Measurements from ENCODE around the gene GPRC6A. TPM values are rescaled to one million over a fixed set of nuclear protein-coding genes. Genes with fewer than 3 reads are reported as not detected.

Gene GPRC6A
- polyA plus RNA-seq, 3 donors = not detected

- no peaks in the 10 kb centered on the region for H3K27me3 ChIP-seq (ENCODE audit: control insufficient read depth in 2 of 2, insufficient read depth in 2 of 2, low read length in 2 of 2)
- H2AFZ ChIP-seq (ENCODE audit: insufficient read depth, low read depth, low read length, poor library complexity, severe bottlenecking) = no peak overlapping the region
- H3K27me3 Mint-ChIP-seq (ENCODE audit: low read depth in 3 of 3) = peaks cover 0 to 3% (median 1%) of the 10 kb centered on the region in 3 donors
- no peaks in the 10 kb centered on the region for H4K20me1 ChIP-seq (ENCODE audit: insufficient read depth, low read length)
- no peaks in the 10 kb centered on the region for H3K79me2 ChIP-seq (ENCODE audit: insufficient read depth, low read length)
- no peaks in the 10 kb centered on the region for H3K4me1 Mint-ChIP-seq
- no peak overlapping the region for H3K9ac ChIP-seq (ENCODE audit: insufficient read depth, low read length, poor library complexity, severe bottlenecking)
- H3K4me2 ChIP-seq (replicated peaks; ENCODE audit: extremely low read depth, low read length, poor library complexity, severe bottlenecking) = no peak overlapping the region
- no peak for TF ChIP-seq CTCF (IDR thresholded peaks at IDR 0.05)
- DNase-seq = no peak
- intact Hi-C loops (cut with micrococcal nuclease) = no loop called here
- no peak overlapping the region for H3K27ac ChIP-seq (ENCODE audit: low read depth in 1 of 2, low read length in 2 of 2)
- no peaks in the 10 kb centered on the region for H3K9me3 ChIP-seq (replicated peaks in 1 of 2; ENCODE audit: control insufficient read depth in 1 of 2, insufficient read depth in 1 of 2, low read length in 2 of 2)
- no peaks in the 10 kb centered on the region for H3K36me3 ChIP-seq (replicated peaks in 1 of 2; ENCODE audit: control insufficient read depth in 1 of 2, insufficient read depth in 2 of 2, low read length in 2 of 2)
- no peaks in the 10 kb centered on the region for H3K36me3 Mint-ChIP-seq
- no peak overlapping the region for H3K27ac Mint-ChIP-seq
- H3K4me3 Mint-ChIP-seq = no peak overlapping the region
- H3K4me3 ChIP-seq (replicated peaks in 1 of 3; ENCODE audit: low read depth in 2 of 3, low read length in 3 of 3) = no peak overlapping the region
- no peaks in the 10 kb centered on the region for H3K9me3 Mint-ChIP-seq
- no peaks in the 10 kb centered on the region for H3K4me1 ChIP-seq (ENCODE audit: control insufficient read depth in 1 of 2, insufficient read depth in 2 of 2, low read length in 2 of 2)
Measured at GRCh38 chr6:116799945-116800344, 28.9 kb downstream of the GPRC6A start.

- Histone ChIP-seq H3K79me2 (ENCODE audit: insufficient read depth, low read length) (no peaks in the 10 kb centered on the region), H3K4me1 (ENCODE audit: control insufficient read depth in 1 of 2, insufficient read depth in 2 of 2, low read length in 2 of 2) (no peaks in the 10 kb centered on the region), H3K4me3 (replicated peaks in 1 of 3; ENCODE audit: low read depth in 2 of 3, low read length in 3 of 3) (no peak overlapping the region), H2AFZ (ENCODE audit: insufficient read depth, low read depth, low read length, poor library complexity, severe bottlenecking) (no peak overlapping the region), H3K4me2 (replicated peaks; ENCODE audit: extremely low read depth, low read length, poor library complexity, severe bottlenecking) (no peak overlapping the region), H3K36me3 (replicated peaks in 1 of 2; ENCODE audit: control insufficient read depth in 1 of 2, insufficient read depth in 2 of 2, low read length in 2 of 2) (no peaks in the 10 kb centered on the region), H3K27ac (ENCODE audit: low read depth in 1 of 2, low read length in 2 of 2) (no peak overlapping the region), H3K9ac (ENCODE audit: insufficient read depth, low read length, poor library complexity, severe bottlenecking) (no peak overlapping the region), H3K27me3 (ENCODE audit: control insufficient read depth in 2 of 2, insufficient read depth in 2 of 2, low read length in 2 of 2) (peaks cover 0 to under 1% of the 10 kb centered on the region in 2 donors), H4K20me1 (ENCODE audit: insufficient read depth, low read length) (no peaks in the 10 kb centered on the region), H3K9me3 (replicated peaks in 1 of 2; ENCODE audit: control insufficient read depth in 1 of 2, insufficient read depth in 1 of 2, low read length in 2 of 2) (no peaks in the 10 kb centered on the region)
- no peak overlapping the region for H3K27ac Mint-ChIP-seq
- intact Hi-C loops (cut with micrococcal nuclease) = no loop called here
- H3K9me3 Mint-ChIP-seq = no peaks in the 10 kb centered on the region
- TF ChIP-seq CTCF (IDR thresholded peaks at IDR 0.05) = no peak
- H3K27me3 Mint-ChIP-seq (ENCODE audit: low read depth in 3 of 3) = peaks cover 1 to 3% (median 2%) of the 10 kb centered on the region in 3 donors
- H3K4me3 Mint-ChIP-seq = no peak overlapping the region
- no CpG with 5 or more reads among the region's 2 CpGs for WGBS (ENCODE audit: insufficient coverage)
- no peak for DNase-seq
- no peaks in the 10 kb centered on the region for H3K36me3 Mint-ChIP-seq
- H3K4me1 Mint-ChIP-seq = no peaks in the 10 kb centered on the region
Measured at GRCh38 chr6:116797585-116797984, 31.3 kb downstream of the GPRC6A start.

Data from CD14-positive monocyte (primary cell).